ENCODE data around the gene SNAPC2.

SNAPC2 gene

DNA sequence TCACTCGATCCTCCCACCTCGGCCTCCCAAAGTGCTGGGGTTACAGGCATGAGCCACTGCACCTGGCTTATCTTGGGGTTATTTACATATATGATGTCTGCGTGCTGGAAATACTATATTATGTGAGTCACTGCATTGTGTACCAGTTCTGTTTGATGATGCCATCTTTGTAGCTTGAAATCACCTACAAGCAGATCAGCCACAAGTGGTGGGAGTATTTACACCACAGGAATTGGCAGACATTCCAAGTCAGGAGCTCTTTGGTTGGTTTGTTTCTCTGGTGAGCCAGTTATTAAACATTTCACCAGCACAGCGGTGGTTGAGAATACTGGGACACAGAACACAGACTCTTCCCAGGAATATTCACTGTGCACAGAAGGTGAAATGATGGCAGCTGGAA lies 27.8 kb downstream of the SNAPC2 start:
- Histone ChIP-seq H3K4me3 (replicated peaks; ENCODE audit: insufficient read depth, low read length) (no peak overlapping the region), H3K27me3 (ENCODE audit: insufficient read depth, poor library complexity, severe bottlenecking) (no peaks in the 10 kb centered on the region), H3K27ac (replicated peaks) (no peak overlapping the region)
- no peak for DNase-seq (ENCODE audit: low read depth in 1 of 2, low spot score in 1 of 2)
- TF ChIP-seq GABPA (IDR thresholded peaks at IDR 0.05; ENCODE audit: low read depth) (no peak), SPI1 (IDR thresholded peaks at IDR 0.05; ENCODE audit: borderline replicate concordance, low read depth) (no peak), REST (IDR thresholded peaks at IDR 0.05; ENCODE audit: insufficient replicate concordance, low read depth) (no peak), POLR2AphosphoS5 (IDR thresholded peaks at IDR 0.05; ENCODE audit: low read depth) (no peak), CTCF (IDR thresholded peaks at IDR 0.05; ENCODE audit: insufficient read depth, low read length) (no peak)

DNA sequence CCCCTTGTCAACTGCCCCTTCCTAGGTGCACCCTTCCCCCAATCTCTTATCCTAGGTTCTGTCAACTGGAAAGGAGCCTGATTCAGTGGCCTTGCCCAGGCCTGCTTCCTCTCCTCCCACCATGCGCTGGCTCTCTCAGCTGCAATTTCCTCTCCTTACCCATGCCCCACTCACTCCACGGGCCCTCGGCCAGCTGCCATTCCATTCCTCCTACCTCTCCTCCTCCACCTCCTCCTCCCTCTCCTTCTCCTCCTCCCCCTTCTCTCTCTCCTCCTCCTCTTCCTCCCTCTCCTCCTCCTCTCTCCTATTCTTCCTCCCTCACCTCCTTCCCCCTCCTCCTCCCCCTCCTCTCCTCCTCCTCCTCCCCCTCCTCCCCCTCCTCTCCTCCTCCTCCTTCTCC lies 32.9 kb downstream of the SNAPC2 start:
- Histone ChIP-seq H3K27me3 (ENCODE audit: insufficient read depth, poor library complexity, severe bottlenecking) (no peaks in the 10 kb centered on the region), H3K27ac (replicated peaks) (0 out of 2 replicates have a peak overlapping the region, but pooled peaks have one; percentile 27), H3K4me3 (replicated peaks; ENCODE audit: insufficient read depth, low read length) (no peak overlapping the region)
- DNase-seq (ENCODE audit: low read depth in 1 of 2, low spot score in 1 of 2) = peak in 1 of 2 experiments; percentile 58
- no peak for TF ChIP-seq POLR2AphosphoS5 (IDR thresholded peaks at IDR 0.05; ENCODE audit: low read depth)
- no peak for TF ChIP-seq CTCF (IDR thresholded peaks at IDR 0.05; ENCODE audit: insufficient read depth, low read length)
- no peak for TF ChIP-seq REST (IDR thresholded peaks at IDR 0.05; ENCODE audit: insufficient replicate concordance, low read depth)
- TF ChIP-seq SPI1 (IDR thresholded peaks at IDR 0.05; ENCODE audit: borderline replicate concordance, low read depth) = no peak
- TF ChIP-seq GABPA (IDR thresholded peaks at IDR 0.05; ENCODE audit: low read depth) = no peak

DNA sequence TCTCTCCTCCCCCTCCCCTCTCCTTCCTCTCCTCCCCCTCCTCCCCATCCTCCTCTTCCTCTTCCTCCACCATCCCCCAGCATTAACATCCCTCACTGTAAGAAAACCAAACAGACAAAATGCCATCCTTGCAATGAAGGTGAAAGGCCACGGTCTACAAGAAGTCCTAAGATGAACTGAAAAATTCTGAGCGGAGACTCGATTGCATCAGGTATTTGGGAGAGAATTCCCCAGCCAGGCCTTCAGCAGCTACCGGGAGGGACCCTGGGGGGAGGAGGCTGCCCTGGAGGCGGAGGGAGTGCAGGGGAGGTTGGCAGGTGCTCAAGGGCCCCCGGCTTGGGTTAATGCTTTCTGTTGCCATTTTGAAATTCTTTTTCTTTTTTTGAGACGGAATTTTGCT lies 33.4 kb downstream of the SNAPC2 start:
- no peak overlapping the region for H3K4me3 ChIP-seq (replicated peaks; ENCODE audit: insufficient read depth, low read length)
- DNase-seq (ENCODE audit: low read depth in 1 of 2, low spot score in 1 of 2) = no peak
- no peak overlapping the region for H3K27ac ChIP-seq (replicated peaks)
- H3K27me3 ChIP-seq (ENCODE audit: insufficient read depth, poor library complexity, severe bottlenecking) = no peaks in the 10 kb centered on the region
- TF ChIP-seq GABPA (IDR thresholded peaks at IDR 0.05; ENCODE audit: low read depth) = no peak
- TF ChIP-seq REST (IDR thresholded peaks at IDR 0.05; ENCODE audit: insufficient replicate concordance, low read depth) = no peak
- no peak for TF ChIP-seq SPI1 (IDR thresholded peaks at IDR 0.05; ENCODE audit: borderline replicate concordance, low read depth)
- no peak for TF ChIP-seq POLR2AphosphoS5 (IDR thresholded peaks at IDR 0.05; ENCODE audit: low read depth)
- no peak for TF ChIP-seq CTCF (IDR thresholded peaks at IDR 0.05; ENCODE audit: insufficient read depth, low read length)

All from HL-60 (cell line).